ENCODE measurements around the gene PLEKHG2.
A peak's percentile ranks its signal among the peaks of the same experiment; 100 is the strongest.

The PLEKHG2 gene

DNA sequence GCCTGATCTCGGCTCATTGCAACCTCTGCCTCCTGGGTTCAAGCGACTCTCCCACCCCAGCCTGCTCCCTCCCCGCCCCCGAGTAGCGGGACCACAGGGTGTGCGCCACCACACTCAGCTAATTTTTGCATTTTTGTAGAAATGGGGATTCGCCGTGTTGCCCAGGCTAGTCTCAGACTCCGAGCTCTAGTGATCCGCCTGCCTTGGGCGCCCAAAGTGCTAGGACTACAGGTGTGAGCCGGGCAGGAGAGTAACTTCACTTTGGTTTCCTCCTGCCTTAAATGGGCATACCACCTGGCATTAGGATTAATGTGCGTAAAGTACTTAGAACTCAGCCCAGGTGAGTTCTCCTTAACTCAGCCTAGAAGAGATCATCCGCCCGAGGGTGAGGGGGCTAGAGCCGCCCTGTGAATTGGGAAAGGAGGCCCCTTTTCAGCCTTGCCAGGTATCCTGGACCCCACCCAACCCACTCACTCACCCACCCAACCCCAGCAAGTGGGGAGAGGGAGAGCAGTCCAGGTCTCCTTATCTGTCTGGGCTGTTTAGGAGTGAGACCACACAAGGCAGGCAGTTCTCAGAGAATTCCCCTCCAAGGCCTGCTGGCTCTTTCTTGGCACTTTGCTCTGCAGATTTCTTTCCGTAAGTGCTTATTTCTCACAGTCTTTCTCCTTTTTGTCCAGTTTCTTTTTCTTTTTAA is 7.1 kb upstream of the PLEKHG2 start:
- TF ChIP-seq, protein P1, sequence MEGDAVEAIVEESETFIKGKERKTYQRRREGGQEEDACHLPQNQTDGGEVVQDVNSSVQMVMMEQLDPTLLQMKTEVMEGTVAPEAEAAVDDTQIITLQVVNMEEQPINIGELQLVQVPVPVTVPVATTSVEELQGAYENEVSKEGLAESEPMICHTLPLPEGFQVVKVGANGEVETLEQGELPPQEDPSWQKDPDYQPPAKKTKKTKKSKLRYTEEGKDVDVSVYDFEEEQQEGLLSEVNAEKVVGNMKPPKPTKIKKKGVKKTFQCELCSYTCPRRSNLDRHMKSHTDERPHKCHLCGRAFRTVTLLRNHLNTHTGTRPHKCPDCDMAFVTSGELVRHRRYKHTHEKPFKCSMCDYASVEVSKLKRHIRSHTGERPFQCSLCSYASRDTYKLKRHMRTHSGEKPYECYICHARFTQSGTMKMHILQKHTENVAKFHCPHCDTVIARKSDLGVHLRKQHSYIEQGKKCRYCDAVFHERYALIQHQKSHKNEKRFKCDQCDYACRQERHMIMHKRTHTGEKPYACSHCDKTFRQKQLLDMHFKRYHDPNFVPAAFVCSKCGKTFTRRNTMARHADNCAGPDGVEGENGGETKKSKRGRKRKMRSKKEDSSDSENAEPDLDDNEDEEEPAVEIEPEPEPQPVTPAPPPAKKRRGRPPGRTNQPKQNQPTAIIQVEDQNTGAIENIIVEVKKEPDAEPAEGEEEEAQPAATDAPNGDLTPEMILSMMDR (IDR thresholded peaks at IDR 0.05; ENCODE audit: low read depth, low read length), result no peak
- no peak overlapping the region for H3K4me3 ChIP-seq (ENCODE audit: low read depth, low read length)

DNA sequence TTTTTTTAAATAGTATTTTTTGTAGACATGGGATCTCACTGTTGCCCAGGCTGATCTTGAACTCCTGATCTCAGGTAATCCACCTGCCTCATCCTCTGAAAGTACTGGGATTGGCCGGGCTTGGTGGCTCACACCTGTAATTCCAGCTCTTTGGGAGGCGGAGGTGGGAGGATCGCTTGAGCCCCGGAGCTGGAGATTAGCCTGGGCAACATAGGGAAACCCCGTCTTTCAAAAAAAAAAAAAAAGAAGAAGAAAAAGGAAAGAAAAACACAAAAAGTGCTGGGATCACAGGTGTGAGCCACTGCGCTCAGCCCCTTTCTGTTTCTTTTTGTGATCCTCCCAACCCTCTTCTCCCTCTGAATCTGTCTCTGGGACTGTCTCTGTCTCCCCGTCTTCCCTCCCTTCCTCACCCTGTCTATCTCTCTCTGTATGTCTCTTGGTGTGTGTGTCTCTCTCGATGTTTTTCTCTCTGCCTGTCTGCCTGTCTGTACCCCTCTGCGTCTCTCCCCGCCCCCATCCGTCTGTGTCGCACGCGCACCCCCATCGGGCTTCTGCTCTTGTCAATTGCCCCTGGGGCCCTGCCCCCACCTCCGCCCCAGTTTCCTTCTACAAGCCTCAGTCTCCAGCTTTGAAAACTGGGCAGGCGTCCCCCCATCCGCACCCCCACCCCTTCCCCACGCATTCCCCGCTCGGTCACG is 6.4 kb upstream of the PLEKHG2 start:
- TF ChIP-seq, protein P1 (IDR thresholded peaks at IDR 0.05; ENCODE audit: low read depth, low read length), result no peak
- peak overlapping the region; percentile 51 for H3K4me3 ChIP-seq (ENCODE audit: low read depth, low read length)

DNA sequence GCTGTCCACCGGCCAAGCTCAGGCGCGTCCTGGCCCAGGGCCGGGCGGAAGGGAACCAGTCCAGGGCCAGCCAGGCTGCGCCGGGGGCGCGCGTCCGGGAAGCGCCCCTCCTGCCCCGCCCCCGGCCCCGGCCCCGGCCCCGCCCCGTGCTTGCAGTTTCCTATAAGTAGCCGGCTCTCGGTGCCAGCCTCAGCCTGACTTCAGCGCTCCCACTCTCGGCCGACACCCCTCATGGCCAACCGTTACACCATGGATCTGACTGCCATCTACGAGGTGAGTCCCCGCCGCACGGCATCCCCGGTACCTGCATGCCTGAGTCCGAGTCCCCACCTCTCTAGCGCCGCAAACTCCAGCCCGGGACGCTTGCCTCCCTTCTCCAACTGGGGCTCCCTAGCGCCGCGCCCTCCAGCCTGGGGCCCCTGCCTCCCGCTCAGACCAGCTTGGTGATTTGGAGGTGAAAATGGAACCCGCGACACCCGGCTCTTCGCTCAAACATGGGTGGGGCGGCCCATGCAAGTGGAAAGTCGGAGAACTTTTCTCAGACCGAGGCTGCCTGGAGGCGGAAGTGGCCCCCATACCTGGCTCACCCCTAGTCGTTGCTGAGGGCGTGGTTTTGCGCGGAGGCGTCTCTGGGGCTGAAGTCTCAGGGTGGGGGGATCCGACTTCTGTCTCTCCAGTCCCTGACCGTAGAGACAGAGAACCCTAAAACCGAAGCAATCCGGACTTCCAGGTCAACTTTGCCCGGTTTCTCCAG is 5.6 kb upstream of the PLEKHG2 start, which contains the start of gene ZFP36:
Gene ZFP36 (plus strand): TSS at position 192 of the 754 bp plus-strand sequence. CDS start 58 bp downstream, at position 250.
- peak within 1 kb of the TSS; percentile 98 for H3K4me3 ChIP-seq (ENCODE audit: low read depth, low read length)
- TF ChIP-seq, protein P1 (IDR thresholded peaks at IDR 0.05; ENCODE audit: low read depth, low read length), result no peak

DNA sequence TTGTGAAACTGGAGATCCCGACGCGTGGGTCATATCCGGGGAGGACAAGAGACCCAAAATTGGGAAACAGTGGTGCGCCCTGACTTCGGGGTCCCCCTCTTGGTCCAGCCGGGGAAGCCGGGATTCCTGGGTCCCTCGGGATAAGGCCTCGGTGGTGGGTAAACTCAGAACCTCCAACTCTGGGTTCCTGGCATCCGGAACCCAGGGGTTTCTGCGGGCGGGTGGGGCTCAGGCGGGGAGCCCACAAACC is 5.1 kb upstream of the PLEKHG2 start:
- peak overlapping the region; percentile 98 for H3K4me3 ChIP-seq (ENCODE audit: low read depth, low read length)
- TF ChIP-seq, protein P1 (IDR thresholded peaks at IDR 0.05; ENCODE audit: low read depth, low read length), result no peak

GRCh38 chr19:39407660-39408391 is 4.6 kb upstream of the PLEKHG2 start:
- peak overlapping the region; percentile 98 for H3K4me3 ChIP-seq (ENCODE audit: low read depth, low read length)
- TF ChIP-seq, protein P1 (IDR thresholded peaks at IDR 0.05; ENCODE audit: low read depth, low read length), result no peak

GRCh38 chr19:39408392-39409207 is 3.9 kb upstream of the PLEKHG2 start:
- H3K4me3 ChIP-seq (ENCODE audit: low read depth, low read length), result peak overlapping the region; percentile 98
- TF ChIP-seq, protein P1 (IDR thresholded peaks at IDR 0.05; ENCODE audit: low read depth, low read length), result no peak

All from WI38 (cell line).